A673 (cell line): ENCODE measurements around the gene SIRPB2. TPM values are rescaled to one million over a fixed set of nuclear protein-coding genes. Genes with fewer than 3 reads are reported as not detected.
A peak's percentile ranks its signal among the peaks of the same experiment; 100 is the strongest.

Experiments
- BruUV-seq: library from RNA; stranded (reverse); fragments of 400-500 nt; replicated peaks from 2 replicates; lab custom pipeline; 2021; lab: Mats Ljungman, UMichigan
- CTCF ChIA-PET: fragments of 300-600 bp; sonication (Branson Sonifier 250); formaldehyde crosslinking; loops from one replicate; lab custom pipeline; 2022; ENCODE audit warnings: antibody characterized with exemption; lab: Charles Lee
- POLR2A ChIA-PET: fragments of 300-600 bp; sonication (Branson Sonifier 250); formaldehyde crosslinking; loops from one replicate; lab custom pipeline; 2022; ENCODE audit warnings: antibody characterized with exemption; ENCODE audit not compliant: low non-redundant PET; lab: Charles Lee
- DNase-seq: peaks from one replicate; pipeline ENCODE4 v3.0.0-alpha.2; 2015; ENCODE audit warnings: low spot score
- H3K27ac ChIP-seq: fragments of 200-600 bp; sonication (generic); 2 replicates; pipeline ENCODE4 v1.5.1; 2016; ENCODE audit warnings: mixed run types, low read depth, mild to moderate bottlenecking, mixed read lengths, antibody characterized with exemption, low read length; ENCODE audit not compliant: poor library complexity, severe bottlenecking
- H3K27me3 ChIP-seq: fragments of 200-600 bp; sonication (generic); replicated peaks from 2 replicates; pipeline ENCODE4 v1.6.1; 2017; ENCODE audit warnings: mixed run types, low read depth, mild to moderate bottlenecking, mixed read lengths, antibody characterized with exemption, low read length; ENCODE audit not compliant: insufficient read depth, poor library complexity
- H3K36me3 ChIP-seq: fragments of 200-600 bp; sonication (generic); 2 replicates; pipeline ENCODE4 v1.6.1; 2016; ENCODE audit warnings: mixed run types, mild to moderate bottlenecking, mixed read lengths, antibody characterized with exemption, low read length; ENCODE audit not compliant: insufficient read depth, poor library complexity, severe bottlenecking
- H3K4me1 ChIP-seq: fragments of 200-600 bp; sonication (generic); 2 replicates; pipeline ENCODE4 v1.6.1; 2017; ENCODE audit warnings: mixed run types, mild to moderate bottlenecking, mixed read lengths, antibody characterized with exemption, low read length; ENCODE audit not compliant: insufficient read depth, poor library complexity, severe bottlenecking
- H3K4me3 ChIP-seq: fragments of 200-600 bp; sonication (generic); 2 replicates; pipeline ENCODE4 v1.5.1; 2016; ENCODE audit warnings: low read depth, mixed run types, mild to moderate bottlenecking, mixed read lengths, low read length; ENCODE audit not compliant: poor library complexity, severe bottlenecking
- H3K9me3 ChIP-seq: fragments of 200-600 bp; sonication (generic); 2 replicates; pipeline ENCODE4 v1.6.1; 2016; ENCODE audit warnings: mixed run types, low read depth, mild to moderate bottlenecking, mixed read lengths, antibody characterized with exemption, low read length; ENCODE audit not compliant: poor library complexity, severe bottlenecking
- EZH2 ChIP-seq: fragments of 200-600 bp; sonication (generic); IDR thresholded peaks from 2 replicates; pipeline ENCODE4 v1.6.1; 2017; ENCODE audit warnings: borderline replicate concordance, low read depth, mild to moderate bottlenecking, mixed read lengths, antibody characterized with exemption, low read length; ENCODE audit not compliant: poor library complexity, severe bottlenecking
- intact Hi-C: fragments of 100-400 bp; cut with micrococcal nuclease; formaldehyde crosslinking; loops from one replicate; pipeline ENCODE4 v1.10.0; 2022; ENCODE audit not compliant: unreplicated experiment
- total RNA-seq: library from RNA; stranded (reverse); gene quantifications from 2 replicates; pipeline ENCODE4 v1.2.3, GENCODE V29; 2021
- TF ChIP-seq, protein P1 (sequence below): fragments of 300-800, 200-600 bp; sonication (generic); conservative IDR thresholded peaks from 2 replicates; pipeline ENCODE4 v1.5.1; 2017; ENCODE audit warnings: low read depth, mild to moderate bottlenecking, antibody characterized with exemption, low read length, moderate library complexity, mixed read lengths

The SIRPB2 gene
- total RNA-seq, 1 experiment from 2014 or later, result 3.1 TPM

DNA sequence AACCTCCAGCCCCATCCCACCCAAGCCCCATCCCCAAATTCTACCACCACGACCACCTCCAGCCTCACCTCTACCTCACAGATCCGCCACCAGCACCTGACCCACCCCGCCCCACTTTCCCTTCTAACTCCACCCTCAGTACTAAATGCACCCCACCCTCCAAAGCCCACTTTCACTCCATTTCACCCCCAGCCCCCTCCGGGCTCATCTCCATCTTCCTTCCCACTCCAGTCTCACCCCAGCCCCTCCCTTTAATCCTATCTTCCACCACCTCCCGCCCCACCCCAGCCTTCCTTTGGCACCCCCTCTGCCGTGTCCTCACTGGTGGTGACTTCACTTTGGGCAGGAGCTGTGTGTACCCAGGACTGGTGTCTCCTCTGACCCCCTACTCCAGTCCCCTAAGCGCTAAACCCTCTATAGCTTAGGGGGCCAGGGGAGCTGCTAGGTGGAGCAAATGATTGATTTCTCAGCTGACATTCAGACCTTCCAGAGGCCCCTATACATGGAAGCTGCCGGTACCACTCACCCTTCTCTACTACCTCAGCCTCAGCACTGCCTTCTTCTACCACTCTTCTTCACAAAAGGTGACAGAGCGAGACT, 21.8 kb downstream of the SIRPB2 start:
- Histone ChIP-seq H3K27me3 (no peaks in the 10 kb centered on the region), H3K36me3 (peaks cover 10% of the 10 kb centered on the region), H3K4me3 (no peak overlapping the region), H3K9me3 (no peaks in the 10 kb centered on the region), H3K4me1 (peaks cover 13% of the 10 kb centered on the region), H3K27ac (no peak overlapping the region)
- DNase-seq, result no peak
- BruUV-seq, result no TSS peak
- CTCF ChIA-PET, result interaction anchor here (1.1 kb wide), 1 partner anchor 34 kb away, joined by 6 read pairs; no protein-coding TSS in a partner anchor
- POLR2A ChIA-PET, result interaction anchor here (0.6 kb wide), 1 partner anchor 141 kb away, joined by 8 read pairs; no protein-coding TSS in a partner anchor
- intact Hi-C loops, result loop anchor here (10.0 kb wide), 1 partner anchor 355 kb away; the partner anchor contains the start of gene PSMF1
- TF ChIP-seq, protein P1, sequence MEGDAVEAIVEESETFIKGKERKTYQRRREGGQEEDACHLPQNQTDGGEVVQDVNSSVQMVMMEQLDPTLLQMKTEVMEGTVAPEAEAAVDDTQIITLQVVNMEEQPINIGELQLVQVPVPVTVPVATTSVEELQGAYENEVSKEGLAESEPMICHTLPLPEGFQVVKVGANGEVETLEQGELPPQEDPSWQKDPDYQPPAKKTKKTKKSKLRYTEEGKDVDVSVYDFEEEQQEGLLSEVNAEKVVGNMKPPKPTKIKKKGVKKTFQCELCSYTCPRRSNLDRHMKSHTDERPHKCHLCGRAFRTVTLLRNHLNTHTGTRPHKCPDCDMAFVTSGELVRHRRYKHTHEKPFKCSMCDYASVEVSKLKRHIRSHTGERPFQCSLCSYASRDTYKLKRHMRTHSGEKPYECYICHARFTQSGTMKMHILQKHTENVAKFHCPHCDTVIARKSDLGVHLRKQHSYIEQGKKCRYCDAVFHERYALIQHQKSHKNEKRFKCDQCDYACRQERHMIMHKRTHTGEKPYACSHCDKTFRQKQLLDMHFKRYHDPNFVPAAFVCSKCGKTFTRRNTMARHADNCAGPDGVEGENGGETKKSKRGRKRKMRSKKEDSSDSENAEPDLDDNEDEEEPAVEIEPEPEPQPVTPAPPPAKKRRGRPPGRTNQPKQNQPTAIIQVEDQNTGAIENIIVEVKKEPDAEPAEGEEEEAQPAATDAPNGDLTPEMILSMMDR, result no peak
- TF ChIP-seq EZH2, result no peak

- ChIA-PET POLR2A (no interaction called here), CTCF (interaction anchor here (0.6 to 2.5 kb wide), 2 partner anchors 36 to 75 kb away, joined by 8 to 15 read pairs; no protein-coding TSS in a partner anchor)
- no peaks in the 10 kb centered on the region for H3K9me3 ChIP-seq
- peaks cover 13% of the 10 kb centered on the region for H3K4me1 ChIP-seq
- intact Hi-C loops, result loop anchor here (10.0 kb wide), 1 partner anchor 353 kb away; the partner anchor contains the start of gene PSMF1
- TF ChIP-seq, protein P1, result no peak
- no peak for TF ChIP-seq EZH2
- peaks cover 15% of the 10 kb centered on the region for H3K36me3 ChIP-seq
- BruUV-seq, result no TSS peak
- H3K27me3 ChIP-seq, result no peaks in the 10 kb centered on the region
- no peak for DNase-seq
- H3K4me3 ChIP-seq, result no peak overlapping the region
- H3K27ac ChIP-seq, result no peak overlapping the region
These were observed 23.0 kb downstream of the SIRPB2 start for GRCh38 chr20:1468117-1468624.

DNA sequence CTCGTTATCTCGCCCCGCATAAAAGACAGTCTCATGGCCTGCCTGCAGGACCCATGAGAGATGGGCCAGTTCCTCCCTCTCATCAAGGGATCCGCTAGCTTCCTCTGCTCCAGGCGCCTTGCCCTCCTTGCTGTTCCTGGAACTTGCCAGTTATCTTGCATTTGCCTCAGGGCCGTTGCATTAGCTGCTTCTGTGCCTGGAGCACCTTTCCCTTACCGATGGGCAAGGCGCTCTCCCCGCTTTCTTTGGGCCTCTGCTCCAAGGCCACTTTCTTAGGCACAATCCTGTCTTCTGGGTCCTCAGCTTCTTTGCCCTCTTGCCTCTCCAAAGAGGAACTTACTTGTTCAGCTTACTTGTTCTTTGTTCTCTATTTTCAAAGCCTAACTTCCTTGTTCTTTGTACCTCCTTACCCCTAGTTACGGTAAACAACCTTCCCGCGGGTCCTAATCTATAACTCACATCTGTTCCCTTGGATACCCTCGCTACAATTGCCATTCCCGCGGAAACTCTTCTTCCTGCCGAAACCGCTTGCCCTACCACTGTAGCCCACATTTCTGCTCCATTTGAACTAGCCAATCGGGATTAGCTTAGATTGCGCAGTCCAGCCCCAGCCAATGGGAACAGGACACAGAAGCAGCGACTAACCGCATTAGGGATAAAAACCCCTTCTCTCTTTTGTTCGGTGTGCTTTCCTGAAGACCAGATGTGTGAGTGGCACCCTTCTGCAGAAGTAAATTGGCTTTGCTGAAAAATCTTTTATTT, 23.7 kb downstream of the SIRPB2 start:
- Histone ChIP-seq H3K36me3 (peaks cover 20% of the 10 kb centered on the region), H3K27ac (no peak overlapping the region), H3K4me3 (peak overlapping the region; percentile 98), H3K9me3 (no peaks in the 10 kb centered on the region), H3K27me3 (no peaks in the 10 kb centered on the region), H3K4me1 (peaks cover 13% of the 10 kb centered on the region)
- intact Hi-C loops, result loop anchor here (10.0 kb wide), 1 partner anchor 353 kb away; the partner anchor contains the start of gene PSMF1
- POLR2A ChIA-PET, result interaction anchor here (0.7 kb wide), 1 partner anchor 381 kb away, joined by 4 read pairs; no protein-coding TSS in a partner anchor
- no peak for DNase-seq
- TF ChIP-seq EZH2, result no peak
- TF ChIP-seq, protein P1, result no peak
- BruUV-seq, result no TSS peak
- CTCF ChIA-PET, result interaction anchor here (0.7 to 2.5 kb wide), 2 partner anchors 26 to 36 kb away, joined by 3 to 15 read pairs; no protein-coding TSS in a partner anchor
